ENCODE measurements around the gene ZNF70.

The ZNF70 gene

GRCh38 chr22:23692598-23693291, 58.2 kb downstream of the ZNF70 start:
- no peak for DNase-seq (ENCODE audit: low spot score)

GRCh38 chr22:23691748-23692423, 59.0 kb downstream of the ZNF70 start:
- DNase-seq (ENCODE audit: low spot score) = no peak

- DNase-seq (ENCODE audit: low spot score) = no peak
These were observed 60.2 kb downstream of the ZNF70 start, which contains the start of gene RGL4 for GRCh38 chr22:23690713-23691112. RGL4 (plus strand) TSS chr22:23691013; CDS start chr22:23692031, 1,018 bp downstream.

- DNase-seq (ENCODE audit: low spot score) = no peak
These were observed 61.5 kb downstream of the ZNF70 start for GRCh38 chr22:23689414-23689813.
